ENCODE data around the gene DDX25. TPM values are rescaled to one million over a fixed set of nuclear protein-coding genes. Genes with fewer than 3 reads are reported as not detected.

Gene DDX25
- polyA plus RNA-seq, 3 donors = not detected

- Histone ChIP-seq H3K4me3 (replicated peaks in 1 of 3; ENCODE audit: low read depth in 2 of 3, low read length in 3 of 3) (no peak overlapping the region), H3K4me2 (replicated peaks; ENCODE audit: extremely low read depth, low read length, poor library complexity, severe bottlenecking) (no peak overlapping the region), H2AFZ (ENCODE audit: insufficient read depth, low read depth, low read length, poor library complexity, severe bottlenecking) (no peak overlapping the region), H4K20me1 (ENCODE audit: insufficient read depth, low read length) (no peaks in the 10 kb centered on the region), H3K9ac (ENCODE audit: insufficient read depth, low read length, poor library complexity, severe bottlenecking) (no peak overlapping the region), H3K79me2 (ENCODE audit: insufficient read depth, low read length) (no peaks in the 10 kb centered on the region), H3K9me3 (replicated peaks in 1 of 2; ENCODE audit: control insufficient read depth in 1 of 2, insufficient read depth in 1 of 2, low read length in 2 of 2) (no peaks in the 10 kb centered on the region), H3K4me1 (ENCODE audit: control insufficient read depth in 1 of 2, insufficient read depth in 2 of 2, low read length in 2 of 2) (peaks cover 9 to 10% of the 10 kb centered on the region in 2 donors), H3K27ac (ENCODE audit: low read depth in 1 of 2, low read length in 2 of 2) (no peak overlapping the region), H3K27me3 (ENCODE audit: control insufficient read depth in 2 of 2, insufficient read depth in 2 of 2, low read length in 2 of 2) (no peaks in the 10 kb centered on the region), H3K36me3 (replicated peaks in 1 of 2; ENCODE audit: control insufficient read depth in 1 of 2, insufficient read depth in 2 of 2, low read length in 2 of 2) (no peaks in the 10 kb centered on the region)
- intact Hi-C loops (cut with micrococcal nuclease) = no loop called here
- peaks cover 14% of the 10 kb centered on the region for H3K4me1 Mint-ChIP-seq
- no peaks in the 10 kb centered on the region for H3K9me3 Mint-ChIP-seq
- peaks cover 0 to 1% (median 0%) of the 10 kb centered on the region in 3 donors for H3K27me3 Mint-ChIP-seq (ENCODE audit: low read depth in 3 of 3)
- 95% methylated on average over 2 of the region's 3 CpGs for WGBS (ENCODE audit: insufficient coverage)
- no peaks in the 10 kb centered on the region for H3K36me3 Mint-ChIP-seq
- H3K27ac Mint-ChIP-seq = no peak overlapping the region
- H3K4me3 Mint-ChIP-seq = no peak overlapping the region
- no peak for TF ChIP-seq CTCF (IDR thresholded peaks at IDR 0.05)
- DNase-seq = no peak
These were observed 21.5 kb downstream of the DDX25 start for GRCh38 chr11:125925804-125926203.

- Histone ChIP-seq H3K27ac (ENCODE audit: low read depth in 1 of 2, low read length in 2 of 2) (no peak overlapping the region), H3K4me3 (replicated peaks in 1 of 3; ENCODE audit: low read depth in 2 of 3, low read length in 3 of 3) (no peak overlapping the region), H3K27me3 (ENCODE audit: control insufficient read depth in 2 of 2, insufficient read depth in 2 of 2, low read length in 2 of 2) (no peaks in the 10 kb centered on the region), H3K36me3 (replicated peaks in 1 of 2; ENCODE audit: control insufficient read depth in 1 of 2, insufficient read depth in 2 of 2, low read length in 2 of 2) (no peaks in the 10 kb centered on the region), H3K4me1 (ENCODE audit: control insufficient read depth in 1 of 2, insufficient read depth in 2 of 2, low read length in 2 of 2) (peaks cover 9 to 10% of the 10 kb centered on the region in 2 donors), H3K9me3 (replicated peaks in 1 of 2; ENCODE audit: control insufficient read depth in 1 of 2, insufficient read depth in 1 of 2, low read length in 2 of 2) (no peaks in the 10 kb centered on the region), H2AFZ (ENCODE audit: insufficient read depth, low read depth, low read length, poor library complexity, severe bottlenecking) (no peak overlapping the region), H4K20me1 (ENCODE audit: insufficient read depth, low read length) (no peaks in the 10 kb centered on the region), H3K9ac (ENCODE audit: insufficient read depth, low read length, poor library complexity, severe bottlenecking) (no peak overlapping the region), H3K4me2 (replicated peaks; ENCODE audit: extremely low read depth, low read length, poor library complexity, severe bottlenecking) (no peak overlapping the region), H3K79me2 (ENCODE audit: insufficient read depth, low read length) (no peaks in the 10 kb centered on the region)
- H3K36me3 Mint-ChIP-seq = no peaks in the 10 kb centered on the region
- H3K4me1 Mint-ChIP-seq = peaks cover 14% of the 10 kb centered on the region
- H3K27me3 Mint-ChIP-seq (ENCODE audit: low read depth in 3 of 3) = no peaks in the 10 kb centered on the region
- H3K9me3 Mint-ChIP-seq = no peaks in the 10 kb centered on the region
- no peak overlapping the region for H3K4me3 Mint-ChIP-seq
- intact Hi-C loops (cut with micrococcal nuclease) = no loop called here
- peak overlapping the region in 1 of 7 donors; percentile 9 for H3K27ac Mint-ChIP-seq
- no peak for DNase-seq
- no peak for TF ChIP-seq CTCF (IDR thresholded peaks at IDR 0.05)
- WGBS (ENCODE audit: insufficient coverage) = 95% methylated on average over 8 of the region's 12 CpGs
These were observed 22.4 kb downstream of the DDX25 start for GRCh38 chr11:125926682-125927081.
